Endothelial cell of coronary artery (primary cell): Measurements from ENCODE around the gene CFAP54. TPM values are rescaled to one million over a fixed set of nuclear protein-coding genes. Genes with fewer than 3 reads are reported as not detected.

ENCODE experiments used
- total RNA-seq: library from RNA; depleted of rRNA; stranded (reverse); fragments of >200 nt; gene quantifications from 2 replicates; pipeline ENCODE4 v1.2.3, GENCODE V29; 2014

The CFAP54 gene
- total RNA-seq = 18.4 and 22.4 TPM in 2 replicates

GRCh38 chr12:96489392-96490056 lies at the start of gene CFAP54:
Gene CFAP54 (plus strand): TSS chr12:96489577. CDS start chr12:96489610, 33 bp downstream.

DNA sequence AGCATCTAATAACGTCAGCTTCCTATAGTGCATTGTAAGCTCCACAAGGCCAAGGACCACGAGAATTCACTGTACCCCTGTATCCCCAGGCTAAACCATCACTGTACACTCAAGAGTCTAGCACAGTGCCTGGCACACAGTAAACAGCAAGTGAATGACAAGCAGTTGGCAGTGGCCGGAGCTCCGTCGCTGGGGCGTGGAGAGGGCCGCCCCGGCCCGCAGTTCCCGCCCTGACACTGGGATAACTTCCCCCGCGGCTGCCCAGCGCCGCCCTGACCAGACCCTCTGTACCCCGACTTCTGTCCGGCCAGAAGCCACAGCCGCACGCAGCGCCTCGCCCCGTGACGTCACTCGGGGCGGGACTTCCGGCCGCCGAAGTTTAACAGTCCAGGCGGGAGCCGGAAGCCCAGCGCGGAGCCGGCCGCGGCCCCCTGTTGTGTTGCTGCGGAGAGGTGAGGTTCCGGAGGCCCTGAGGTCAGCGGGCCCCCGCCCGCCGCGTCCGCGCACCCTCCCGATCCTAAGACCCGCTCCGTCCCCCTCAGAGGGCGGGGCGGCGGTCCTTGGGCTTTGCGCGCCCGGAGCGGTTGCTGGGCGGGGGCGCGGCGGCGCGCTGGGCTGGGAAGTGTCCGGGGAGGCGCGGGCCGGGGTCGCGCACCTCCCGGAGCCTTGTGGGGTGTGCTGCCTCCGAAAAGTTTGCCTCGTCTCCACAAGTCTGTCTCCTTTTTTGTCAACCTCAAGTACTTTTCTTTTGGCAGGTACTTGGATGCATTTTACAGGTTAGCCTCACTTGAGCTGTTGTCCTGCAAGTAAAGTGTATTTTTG lies 417.7 kb downstream of the CFAP54 start, which contains the start of gene NEDD1:
Gene NEDD1, plus strand, starts transcription at position 409 of the 822 bp plus-strand sequence. CDS start 2,503 bp downstream, outside the sequence.

Other genes with a start within 250 kb of the CFAP54 start
- 186 and 207 TPM in 2 replicates for gene CDK17, start 89.1 kb upstream of the CFAP54 start, total RNA-seq